PC-9 (cell line): Measurements from ENCODE around the gene POLDIP2. TPM values are rescaled to one million over a fixed set of nuclear protein-coding genes. Genes with fewer than 3 reads are reported as not detected.
A peak's percentile ranks its signal among the peaks of the same experiment; 100 is the strongest.

Source experiments
- BruUV-seq: library from RNA; stranded (reverse); fragments of 400-500 nt; replicated peaks from 2 replicates; lab custom pipeline; 2021; lab: Mats Ljungman, UMichigan
- CTCF ChIA-PET: fragments of 300-600 bp; sonication (Branson Sonifier 250); formaldehyde crosslinking; loops from one replicate; lab custom pipeline; 2022; ENCODE audit warnings: antibody characterized with exemption; lab: Charles Lee
- POLR2A ChIA-PET: fragments of 300-600 bp; sonication (Branson Sonifier 250); formaldehyde crosslinking; loops from one replicate; lab custom pipeline; 2022; ENCODE audit warnings: antibody characterized with exemption; ENCODE audit not compliant: unreplicated experiment; lab: Charles Lee
- DNase-seq, 2 experiments: peaks; one replicate each; pipeline versions ENCODE4 v3.0.0 to v3.0.0-alpha.2; 2015 to 2022; ENCODE audit warnings: mixed read lengths in 1 of 2
- H2AFZ ChIP-seq: fragments of 200-600 bp; sonication (generic); 2 replicates; pipeline ENCODE4 v1.8.1; 2017; ENCODE audit warnings: antibody characterized with exemption
- H3F3A ChIP-seq: fragments of 200-600 bp; sonication (generic); 2 replicates; pipeline ENCODE4 v1.8.1; 2017; ENCODE audit warnings: antibody characterized with exemption, mild to moderate bottlenecking, low read depth; ENCODE audit not compliant: insufficient read depth
- H3K27ac ChIP-seq: fragments of 200-600 bp; sonication (generic); 2 replicates; pipeline ENCODE4 v1.6.1; 2016; ENCODE audit warnings: mixed run types
- H3K27me3 ChIP-seq: fragments of 200-600 bp; sonication (generic); 2 replicates; pipeline ENCODE4 v1.6.1; 2016; ENCODE audit warnings: low read depth, mixed run types; ENCODE audit not compliant: insufficient read depth
- H3K36me3 ChIP-seq: fragments of 200-600 bp; sonication (generic); 2 replicates; pipeline ENCODE4 v1.6.1; 2016; ENCODE audit warnings: low read depth, mixed run types
- H3K4me1 ChIP-seq: fragments of 200-600 bp; sonication (generic); replicated peaks from 2 replicates; pipeline ENCODE4 v1.6.1; 2016; ENCODE audit warnings: mixed run types; ENCODE audit not compliant: insufficient read depth
- H3K4me2 ChIP-seq: fragments of 200-600 bp; sonication (generic); 2 replicates; pipeline ENCODE4 v1.6.1; 2017; ENCODE audit warnings: mixed run types
- H3K4me3 ChIP-seq: fragments of 200-600 bp; sonication (generic); 2 replicates; pipeline ENCODE4 v1.6.1; 2016; ENCODE audit warnings: mixed run types
- H3K79me2 ChIP-seq: fragments of 200-600 bp; sonication (generic); 2 replicates; pipeline ENCODE4 v1.6.1; 2017; ENCODE audit warnings: low read depth, mixed run types
- H3K9me2 ChIP-seq: fragments of 200-600 bp; sonication (generic); 2 replicates; pipeline ENCODE4 v1.8.1; 2017; ENCODE audit warnings: mild to moderate bottlenecking; ENCODE audit not compliant: insufficient read depth
- H3K9me3 ChIP-seq: fragments of 200-600 bp; sonication (generic); 2 replicates; pipeline ENCODE4 v1.8.1; 2016; ENCODE audit warnings: low read depth; ENCODE audit not compliant: insufficient read depth
- H4K20me1 ChIP-seq: fragments of 200-600 bp; sonication (generic); 2 replicates; pipeline ENCODE4 v1.8.1; 2017; ENCODE audit not compliant: insufficient read depth
- CTCF ChIP-seq: fragments of 200-600 bp; sonication (generic); conservative IDR thresholded peaks from 2 replicates; pipeline ENCODE4 v1.6.1; 2017; ENCODE audit warnings: mixed run types, antibody characterized with exemption, mild to moderate bottlenecking, moderate library complexity
- EZH2 ChIP-seq: fragments of 200-600 bp; sonication (generic); IDR thresholded peaks from 2 replicates; pipeline ENCODE4 v1.8.0; 2017; ENCODE audit warnings: antibody characterized with exemption, low read depth
- intact Hi-C: fragments of 100-400 bp; cut with micrococcal nuclease; formaldehyde crosslinking; loops from one replicate; pipeline ENCODE4 v1.10.0; 2022; ENCODE audit not compliant: unreplicated experiment
- total RNA-seq: library from RNA; stranded (reverse); gene quantifications from 2 replicates; pipeline ENCODE4 v1.2.3, GENCODE V29; 2021

POLDIP2 gene
- total RNA-seq, 1 experiment from 2014 or later, result 98.2 TPM

- DNase-seq, result no peak
- ChIA-PET CTCF (no interaction called here), POLR2A (no interaction called here)
- peak overlapping the region; percentile 63; the same call in 1 of the 2 replicates for H3K4me2 ChIP-seq
- peaks cover 8% of the 10 kb centered on the region; the same call in 1 of the 2 replicates for H3F3A ChIP-seq
- intact Hi-C loops, result no loop called here
- no peaks in the 10 kb centered on the region for H3K27me3 ChIP-seq
- no peaks in the 10 kb centered on the region for H4K20me1 ChIP-seq
- peaks cover 64% of the 10 kb centered on the region for H3K79me2 ChIP-seq
- no peaks in the 10 kb centered on the region for H3K9me2 ChIP-seq
- no peak overlapping the region for H2AFZ ChIP-seq
- peaks cover 81% of the 10 kb centered on the region for H3K4me1 ChIP-seq
- H3K4me3 ChIP-seq, result no peak overlapping the region
- no peak overlapping the region for H3K27ac ChIP-seq
- no peaks in the 10 kb centered on the region for H3K9me3 ChIP-seq
- TF ChIP-seq CTCF (no peak), EZH2 (no peak)
- BruUV-seq, result no TSS peak
- peaks cover 6% of the 10 kb centered on the region; the same call in 1 of the 2 replicates for H3K36me3 ChIP-seq
These were observed 33.0 kb downstream of the POLDIP2 start for GRCh38 chr17:28324267-28324745.

GRCh38 chr17:28320215-28321061 is 36.9 kb downstream of the POLDIP2 start:
- CTCF ChIA-PET, result no interaction called here
- intact Hi-C loops, result no loop called here
- no TSS peak for BruUV-seq
- Histone ChIP-seq H3K27ac (no peak overlapping the region), H3K4me1 (peaks cover 48% of the 10 kb centered on the region), H3K9me3 (no peaks in the 10 kb centered on the region), H3K27me3 (no peaks in the 10 kb centered on the region), H3K79me2 (peaks cover 60% of the 10 kb centered on the region), H3F3A (no peaks in the 10 kb centered on the region; the same call in 1 of the 2 replicates), H4K20me1 (no peaks in the 10 kb centered on the region), H3K36me3 (no peaks in the 10 kb centered on the region), H3K9me2 (no peaks in the 10 kb centered on the region), H3K4me2 (peak overlapping the region; percentile 92), H2AFZ (peak overlapping the region; percentile 92; the same call in 1 of the 2 replicates), H3K4me3 (peak overlapping the region; percentile 75)
- DNase-seq, result no peak
- POLR2A ChIA-PET, result interaction anchor here (0.7 kb wide), 2 partner anchors 37 to 226 kb away, joined by 3 to 7 read pairs; partner anchors contain the start of gene POLDIP2
- TF ChIP-seq EZH2 (no peak), CTCF (no peak)

DNA sequence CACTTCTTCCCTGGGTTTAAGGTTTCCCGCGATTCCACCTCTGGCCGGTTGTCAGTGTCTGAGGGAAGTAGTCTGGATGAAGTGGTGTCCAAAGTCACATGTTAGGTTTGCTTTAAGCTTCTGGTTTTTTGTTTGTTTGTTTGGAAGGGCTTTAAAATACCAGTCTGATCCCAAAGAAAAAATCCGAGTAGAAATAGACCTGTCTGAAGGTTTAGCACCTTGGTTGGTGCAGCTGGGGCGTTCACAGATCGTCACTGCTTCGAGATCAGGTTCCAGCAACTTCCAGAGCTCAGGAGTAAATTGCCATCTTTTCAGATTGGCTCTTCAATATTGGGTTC is 37.8 kb downstream of the POLDIP2 start:
- no peaks in the 10 kb centered on the region for H4K20me1 ChIP-seq
- no peak overlapping the region for H3K27ac ChIP-seq
- peaks cover 53% of the 10 kb centered on the region for H3K79me2 ChIP-seq
- intact Hi-C loops, result loop anchor here (1.0 to 5.0 kb wide), 3 partner anchors 17 to 53 kb away; no protein-coding TSS in a partner anchor
- H3K27me3 ChIP-seq, result no peaks in the 10 kb centered on the region
- peak overlapping the region; percentile 92 for H3K4me2 ChIP-seq
- BruUV-seq, result TSS peak; percentile 43
- TF ChIP-seq EZH2 (no peak), CTCF (no peak)
- DNase-seq, result no peak
- no peaks in the 10 kb centered on the region for H3K36me3 ChIP-seq
- H2AFZ ChIP-seq, result peak overlapping the region; percentile 92
- peaks cover 40% of the 10 kb centered on the region for H3K4me1 ChIP-seq
- peak overlapping the region; percentile 75 for H3K4me3 ChIP-seq
- ChIA-PET POLR2A (interaction anchor here (0.6 to 0.7 kb wide), 2 partner anchors 38 to 166 kb away, joined by 7 read pairs; partner anchors contain the start of gene POLDIP2), CTCF (no interaction called here)
- no peaks in the 10 kb centered on the region for H3F3A ChIP-seq
- H3K9me3 ChIP-seq, result no peaks in the 10 kb centered on the region
- H3K9me2 ChIP-seq, result no peaks in the 10 kb centered on the region
